Nephron (organoid): ENCODE measurements around the gene ZNF414.

Experiments
- H3K27ac Mint-ChIP-seq, 3 experiments: 2 replicates each; pipeline ENCODE4 v1.8.0; 2020; ENCODE audit warnings: mixed read lengths in 3 of 3, mild to moderate bottlenecking in 2 of 3, moderate library complexity in 1 of 3
- H3K27me3 Mint-ChIP-seq: 2 replicates; pipeline ENCODE4 v1.8.0; 2021; ENCODE audit warnings: low read depth, mild to moderate bottlenecking, moderate library complexity, mixed read lengths
- H3K36me3 Mint-ChIP-seq: 2 replicates; pipeline ENCODE4 v1.8.0; 2020; ENCODE audit warnings: low read depth, mixed read lengths
- H3K4me1 Mint-ChIP-seq: 2 replicates; pipeline ENCODE4 v1.8.0; 2020; ENCODE audit warnings: mixed read lengths
- H3K4me3 Mint-ChIP-seq, 3 experiments: 2 replicates each; pipeline ENCODE4 v1.8.0; 2020; ENCODE audit warnings: mild to moderate bottlenecking in 3 of 3, mixed read lengths in 3 of 3, moderate library complexity in 2 of 3
- H3K9me3 Mint-ChIP-seq: 2 replicates; pipeline ENCODE4 v1.8.0; 2020; ENCODE audit warnings: mixed read lengths
- CTCF ChIP-seq, 3 experiments: fragments of 200-600 bp; sonication (generic); IDR thresholded peaks; one replicate each; pipeline ENCODE4 v1.5.0; 2021; ENCODE audit warnings: antibody characterized with exemption in 3 of 3; ENCODE audit not compliant: unreplicated experiment in 3 of 3

The ZNF414 gene

GRCh38 chr19:8491574-8491973 is 22.4 kb downstream of the ZNF414 start:
- H3K27ac Mint-ChIP-seq = no peak overlapping the region
- peaks cover 29% of the 10 kb centered on the region for H3K36me3 Mint-ChIP-seq
- no peak overlapping the region for H3K4me3 Mint-ChIP-seq
- H3K27me3 Mint-ChIP-seq = no peaks in the 10 kb centered on the region
- no peaks in the 10 kb centered on the region for H3K4me1 Mint-ChIP-seq
- TF ChIP-seq CTCF (IDR thresholded peaks at IDR 0.05; ENCODE audit: unreplicated experiment in 3 of 3) = no peak
- no peaks in the 10 kb centered on the region for H3K9me3 Mint-ChIP-seq

GRCh38 chr19:8490873-8491272 is 23.1 kb downstream of the ZNF414 start:
- no peaks in the 10 kb centered on the region for H3K4me1 Mint-ChIP-seq
- TF ChIP-seq CTCF (IDR thresholded peaks at IDR 0.05; ENCODE audit: unreplicated experiment in 3 of 3) = no peak
- peaks cover 35% of the 10 kb centered on the region for H3K36me3 Mint-ChIP-seq
- H3K9me3 Mint-ChIP-seq = no peaks in the 10 kb centered on the region
- no peaks in the 10 kb centered on the region for H3K27me3 Mint-ChIP-seq
- H3K27ac Mint-ChIP-seq = no peak overlapping the region
- H3K4me3 Mint-ChIP-seq = no peak overlapping the region

GRCh38 chr19:8490395-8490760 is 23.6 kb downstream of the ZNF414 start:
- no peak overlapping the region for H3K4me3 Mint-ChIP-seq
- no peak for TF ChIP-seq CTCF (IDR thresholded peaks at IDR 0.05; ENCODE audit: unreplicated experiment in 3 of 3)

GRCh38 chr19:8489561-8490394 is 24.2 kb downstream of the ZNF414 start:
- no peak overlapping the region for H3K27ac Mint-ChIP-seq
- no peaks in the 10 kb centered on the region for H3K9me3 Mint-ChIP-seq

More at GRCh38 chr19:8490395-8490760, 23.6 kb downstream of the ZNF414 start:
- Mint-ChIP-seq H3K36me3 (peaks cover 37% of the 10 kb centered on the region), H3K9me3 (no peaks in the 10 kb centered on the region), H3K27me3 (no peaks in the 10 kb centered on the region), H3K4me1 (no peaks in the 10 kb centered on the region), H3K27ac (no peak overlapping the region)

DNA sequence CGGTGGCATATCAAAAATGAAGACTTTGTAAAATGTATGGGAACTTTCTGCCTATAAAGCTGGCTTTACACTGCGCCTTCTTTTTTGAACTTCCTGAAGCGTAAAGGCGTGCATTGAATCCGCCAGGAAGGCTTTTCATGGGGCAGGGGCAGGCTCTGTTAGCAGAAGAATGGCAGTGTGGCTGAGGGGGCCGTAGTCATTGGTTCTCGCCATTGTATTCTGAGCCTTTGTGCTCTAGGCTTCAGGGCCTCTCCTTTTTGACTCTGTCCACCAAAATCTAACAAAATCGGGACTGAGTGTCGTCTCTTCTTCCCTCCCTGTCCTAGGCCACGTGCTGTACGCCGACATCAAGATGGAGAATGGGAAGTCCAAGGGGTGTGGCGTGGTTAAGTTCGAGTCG is 25.6 kb downstream of the ZNF414 start:
- no peak for TF ChIP-seq CTCF (IDR thresholded peaks at IDR 0.05; ENCODE audit: unreplicated experiment in 3 of 3)
- Mint-ChIP-seq H3K4me1 (no peaks in the 10 kb centered on the region), H3K27me3 (no peaks in the 10 kb centered on the region), H3K9me3 (no peaks in the 10 kb centered on the region), H3K36me3 (peaks cover 55% of the 10 kb centered on the region), H3K4me3 (no peak overlapping the region), H3K27ac (no peak overlapping the region)

More at GRCh38 chr19:8489561-8490394, 24.2 kb downstream of the ZNF414 start:
- Mint-ChIP-seq H3K4me3 (no peak overlapping the region), H3K4me1 (no peaks in the 10 kb centered on the region), H3K36me3 (peaks cover 43% of the 10 kb centered on the region), H3K27me3 (no peaks in the 10 kb centered on the region)
- TF ChIP-seq CTCF (IDR thresholded peaks at IDR 0.05; ENCODE audit: unreplicated experiment in 3 of 3) = no peak
